Measurements from ENCODE around the gene TANGO6.

The TANGO6 gene

GRCh38 chr16:68993456-68993855 is 150.1 kb downstream of the TANGO6 start:
- no peak for DNase-seq (ENCODE audit: low read depth)
- no peak overlapping the region for H3K4me3 ChIP-seq (ENCODE audit: control insufficient read depth, low read depth, low read length)
- TF ChIP-seq, protein P1, sequence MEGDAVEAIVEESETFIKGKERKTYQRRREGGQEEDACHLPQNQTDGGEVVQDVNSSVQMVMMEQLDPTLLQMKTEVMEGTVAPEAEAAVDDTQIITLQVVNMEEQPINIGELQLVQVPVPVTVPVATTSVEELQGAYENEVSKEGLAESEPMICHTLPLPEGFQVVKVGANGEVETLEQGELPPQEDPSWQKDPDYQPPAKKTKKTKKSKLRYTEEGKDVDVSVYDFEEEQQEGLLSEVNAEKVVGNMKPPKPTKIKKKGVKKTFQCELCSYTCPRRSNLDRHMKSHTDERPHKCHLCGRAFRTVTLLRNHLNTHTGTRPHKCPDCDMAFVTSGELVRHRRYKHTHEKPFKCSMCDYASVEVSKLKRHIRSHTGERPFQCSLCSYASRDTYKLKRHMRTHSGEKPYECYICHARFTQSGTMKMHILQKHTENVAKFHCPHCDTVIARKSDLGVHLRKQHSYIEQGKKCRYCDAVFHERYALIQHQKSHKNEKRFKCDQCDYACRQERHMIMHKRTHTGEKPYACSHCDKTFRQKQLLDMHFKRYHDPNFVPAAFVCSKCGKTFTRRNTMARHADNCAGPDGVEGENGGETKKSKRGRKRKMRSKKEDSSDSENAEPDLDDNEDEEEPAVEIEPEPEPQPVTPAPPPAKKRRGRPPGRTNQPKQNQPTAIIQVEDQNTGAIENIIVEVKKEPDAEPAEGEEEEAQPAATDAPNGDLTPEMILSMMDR (conservative IDR thresholded peaks at IDR 0.05; ENCODE audit: control insufficient read depth, insufficient read depth, low read depth, low read length) = no peak

DNA sequence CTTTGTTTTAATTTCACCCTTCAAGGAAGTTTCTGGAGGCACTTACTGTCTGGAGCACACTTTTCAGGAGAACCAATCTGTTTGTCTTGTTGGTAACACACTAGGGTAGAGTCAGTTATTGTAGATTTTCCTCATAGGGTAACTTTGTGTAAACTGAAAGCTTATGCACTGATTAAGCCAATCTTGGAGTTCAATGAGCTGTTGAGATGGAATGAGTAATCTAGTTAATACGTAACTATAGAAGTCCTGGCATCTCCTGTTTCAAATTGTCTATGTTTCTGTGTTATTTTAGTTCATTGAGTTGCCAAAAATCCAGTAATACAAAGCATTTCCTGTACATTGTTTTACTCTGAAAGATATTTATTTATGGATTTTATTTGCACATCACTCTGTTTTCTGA is 150.6 kb downstream of the TANGO6 start:
- DNase-seq (ENCODE audit: low read depth) = peak; percentile 93

GRCh38 chr16:68994324-68994723 is 151.0 kb downstream of the TANGO6 start:
- DNase-seq (ENCODE audit: low read depth) = no peak
- no peak overlapping the region for H3K4me3 ChIP-seq (ENCODE audit: control insufficient read depth, low read depth, low read length)
- TF ChIP-seq, protein P1 (conservative IDR thresholded peaks at IDR 0.05; ENCODE audit: control insufficient read depth, insufficient read depth, low read depth, low read length) = no peak

More for the DNA sequence above, 150.6 kb downstream of the TANGO6 start:
- TF ChIP-seq, protein P1 (conservative IDR thresholded peaks at IDR 0.05; ENCODE audit: control insufficient read depth, insufficient read depth, low read depth, low read length) = no peak
- H3K4me3 ChIP-seq (ENCODE audit: control insufficient read depth, low read depth, low read length) = no peak overlapping the region

- DNase-seq (ENCODE audit: low read depth) = peak; percentile 55
- TF ChIP-seq, protein P1 (conservative IDR thresholded peaks at IDR 0.05; ENCODE audit: control insufficient read depth, insufficient read depth, low read depth, low read length) = peak; percentile 46
- no peak overlapping the region for H3K4me3 ChIP-seq (ENCODE audit: control insufficient read depth, low read depth, low read length)
Observed at GRCh38 chr16:68995011-68995504, 151.7 kb downstream of the TANGO6 start.

- no peak overlapping the region for H3K4me3 ChIP-seq (ENCODE audit: control insufficient read depth, low read depth, low read length)
- TF ChIP-seq, protein P1 (conservative IDR thresholded peaks at IDR 0.05; ENCODE audit: control insufficient read depth, insufficient read depth, low read depth, low read length) = no peak
- DNase-seq (ENCODE audit: low read depth) = no peak
Observed at GRCh38 chr16:68997564-68997963, 154.2 kb downstream of the TANGO6 start.

- no peak for DNase-seq (ENCODE audit: low read depth)
- TF ChIP-seq, protein P1 (conservative IDR thresholded peaks at IDR 0.05; ENCODE audit: control insufficient read depth, insufficient read depth, low read depth, low read length) = no peak
- H3K4me3 ChIP-seq (ENCODE audit: control insufficient read depth, low read depth, low read length) = no peak overlapping the region
Observed at GRCh38 chr16:68999114-68999513, 155.8 kb downstream of the TANGO6 start.

GRCh38 chr16:69003500-69003899 is 160.2 kb downstream of the TANGO6 start:
- TF ChIP-seq, protein P1 (conservative IDR thresholded peaks at IDR 0.05; ENCODE audit: control insufficient read depth, insufficient read depth, low read depth, low read length) = no peak
- DNase-seq (ENCODE audit: low read depth) = peak; percentile 31
- no peak overlapping the region for H3K4me3 ChIP-seq (ENCODE audit: control insufficient read depth, low read depth, low read length)
